Hair follicular keratinocyte (primary cell): Measurements from ENCODE around the gene PDE4B. TPM values are rescaled to one million over a fixed set of nuclear protein-coding genes. Genes with fewer than 3 reads are reported as not detected.

Experiments used
- total RNA-seq: library from RNA; depleted of rRNA; stranded (reverse); fragments of >200 nt; gene quantifications from 2 replicates; pipeline ENCODE4 v1.2.3, GENCODE V29; 2015

The PDE4B gene
- total RNA-seq: 0.42 and 0.62 TPM in 2 replicates

DNA sequence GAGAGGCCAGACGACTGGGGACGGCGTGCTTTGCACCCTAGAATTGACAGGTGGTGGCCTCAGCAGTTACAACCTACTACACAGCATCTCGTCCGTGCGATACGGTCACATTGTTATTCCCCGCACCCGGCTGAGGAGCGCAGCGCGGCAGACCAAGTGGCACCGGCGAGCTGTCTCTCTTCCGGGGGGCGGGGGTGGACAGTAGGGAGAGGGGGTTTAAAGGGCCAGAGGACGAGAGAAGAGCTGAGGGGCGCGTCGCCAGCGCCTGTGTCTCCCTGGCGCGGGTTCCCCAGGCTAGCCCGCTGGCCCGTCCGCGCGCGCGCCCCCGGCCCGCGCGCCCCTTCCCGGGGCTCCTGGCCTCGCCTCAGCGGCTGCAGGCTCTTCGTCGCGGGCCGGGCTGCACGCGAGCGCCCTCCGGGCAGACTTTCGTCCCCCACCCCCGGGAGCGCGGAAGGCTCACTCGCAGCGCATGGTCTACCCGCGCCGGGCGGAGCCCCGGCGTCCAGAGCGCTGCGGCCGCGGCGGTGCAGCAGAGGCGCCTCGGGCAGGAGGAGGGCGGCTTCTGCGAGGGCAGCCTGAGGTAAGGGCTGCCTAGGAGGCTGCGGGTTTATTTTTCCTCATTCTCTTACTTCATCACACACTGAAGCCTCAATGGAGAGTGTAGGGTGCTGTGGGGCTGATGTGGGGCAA, at the start of gene PDE4B:
Gene PDE4B, plus strand, starts transcription at position 227 of the 690 bp plus-strand sequence.

